ENCODE results near the gene AMZ1.

AMZ1 gene

GRCh38 chr7:2651847-2652735, 35.9 kb upstream of the AMZ1 start:
- H3K4me3 ChIP-seq (ENCODE audit: low read length) = no peak overlapping the region
- H3K36me3 ChIP-seq (ENCODE audit: control insufficient read depth, insufficient read depth, low read length) = peaks cover 31% of the 10 kb centered on the region
- no CpG with 5 or more reads among the region's 28 CpGs for whole genome bisulfite sequencing (ENCODE audit: insufficient coverage, insufficient read length)
- no peak overlapping the region for H3K27ac ChIP-seq (ENCODE audit: low read length)
- no peaks in the 10 kb centered on the region for H3K27me3 ChIP-seq (ENCODE audit: control insufficient read depth, insufficient read depth, low read length)
- H3K4me1 ChIP-seq (ENCODE audit: control insufficient read depth, insufficient read depth, low read length) = peaks cover 2% of the 10 kb centered on the region
- H3K9me3 ChIP-seq (ENCODE audit: control insufficient read depth, insufficient read depth, low read length) = no peaks in the 10 kb centered on the region
- no peak for DNase-seq (ENCODE audit: low read depth, low spot score)

GRCh38 chr7:2652736-2653060, 35.3 kb upstream of the AMZ1 start:
- no peak for DNase-seq (ENCODE audit: low read depth, low spot score)
- Histone ChIP-seq H3K4me3 (ENCODE audit: low read length) (no peak overlapping the region), H3K27ac (ENCODE audit: low read length) (no peak overlapping the region), H3K27me3 (ENCODE audit: control insufficient read depth, insufficient read depth, low read length) (no peaks in the 10 kb centered on the region), H3K4me1 (ENCODE audit: control insufficient read depth, insufficient read depth, low read length) (no peaks in the 10 kb centered on the region), H3K9me3 (ENCODE audit: control insufficient read depth, insufficient read depth, low read length) (no peaks in the 10 kb centered on the region), H3K36me3 (ENCODE audit: control insufficient read depth, insufficient read depth, low read length) (peaks cover 29% of the 10 kb centered on the region)
- no CpG with 5 or more reads among the region's 12 CpGs for WGBS (ENCODE audit: insufficient coverage, insufficient read length)

GRCh38 chr7:2654059-2654458, 33.9 kb upstream of the AMZ1 start:
- Histone ChIP-seq H3K4me1 (ENCODE audit: control insufficient read depth, insufficient read depth, low read length) (no peaks in the 10 kb centered on the region), H3K4me3 (ENCODE audit: low read length) (no peak overlapping the region), H3K27ac (ENCODE audit: low read length) (no peak overlapping the region), H3K36me3 (ENCODE audit: control insufficient read depth, insufficient read depth, low read length) (peaks cover 34% of the 10 kb centered on the region), H3K9me3 (ENCODE audit: control insufficient read depth, insufficient read depth, low read length) (no peaks in the 10 kb centered on the region), H3K27me3 (ENCODE audit: control insufficient read depth, insufficient read depth, low read length) (no peaks in the 10 kb centered on the region)
- no CpG with 5 or more reads among the region's 5 CpGs for WGBS (ENCODE audit: insufficient coverage, insufficient read length)
- DNase-seq (ENCODE audit: low read depth, low spot score) = no peak

- no CpG with 5 or more reads among the region's 29 CpGs for WGBS (ENCODE audit: insufficient coverage, insufficient read length)
- no peaks in the 10 kb centered on the region for H3K27me3 ChIP-seq (ENCODE audit: control insufficient read depth, insufficient read depth, low read length)
- no peaks in the 10 kb centered on the region for H3K9me3 ChIP-seq (ENCODE audit: control insufficient read depth, insufficient read depth, low read length)
- H3K36me3 ChIP-seq (ENCODE audit: control insufficient read depth, insufficient read depth, low read length) = peaks cover 39% of the 10 kb centered on the region
- no peaks in the 10 kb centered on the region for H3K4me1 ChIP-seq (ENCODE audit: control insufficient read depth, insufficient read depth, low read length)
- no peak overlapping the region for H3K27ac ChIP-seq (ENCODE audit: low read length)
- no peak for DNase-seq (ENCODE audit: low read depth, low spot score)
- H3K4me3 ChIP-seq (ENCODE audit: low read length) = no peak overlapping the region
Observed at GRCh38 chr7:2655870-2656614, 32.0 kb upstream of the AMZ1 start.

GRCh38 chr7:2657208-2657607, 30.8 kb upstream of the AMZ1 start:
- no peaks in the 10 kb centered on the region for H3K4me1 ChIP-seq (ENCODE audit: control insufficient read depth, insufficient read depth, low read length)
- no CpG with 5 or more reads among the region's 2 CpGs for WGBS (ENCODE audit: insufficient coverage, insufficient read length)
- H3K27ac ChIP-seq (ENCODE audit: low read length) = no peak overlapping the region
- peaks cover 38% of the 10 kb centered on the region for H3K36me3 ChIP-seq (ENCODE audit: control insufficient read depth, insufficient read depth, low read length)
- H3K9me3 ChIP-seq (ENCODE audit: control insufficient read depth, insufficient read depth, low read length) = no peaks in the 10 kb centered on the region
- H3K27me3 ChIP-seq (ENCODE audit: control insufficient read depth, insufficient read depth, low read length) = no peaks in the 10 kb centered on the region
- no peak for DNase-seq (ENCODE audit: low read depth, low spot score)
- no peak overlapping the region for H3K4me3 ChIP-seq (ENCODE audit: low read length)

GRCh38 chr7:2657920-2658671, 29.9 kb upstream of the AMZ1 start:
- DNase-seq (ENCODE audit: low read depth, low spot score) = no peak
- no peaks in the 10 kb centered on the region for H3K9me3 ChIP-seq (ENCODE audit: control insufficient read depth, insufficient read depth, low read length)
- no peak overlapping the region for H3K4me3 ChIP-seq (ENCODE audit: low read length)
- peaks cover 38% of the 10 kb centered on the region for H3K36me3 ChIP-seq (ENCODE audit: control insufficient read depth, insufficient read depth, low read length)
- no peaks in the 10 kb centered on the region for H3K27me3 ChIP-seq (ENCODE audit: control insufficient read depth, insufficient read depth, low read length)
- no peak overlapping the region for H3K27ac ChIP-seq (ENCODE audit: low read length)
- no peaks in the 10 kb centered on the region for H3K4me1 ChIP-seq (ENCODE audit: control insufficient read depth, insufficient read depth, low read length)
- no CpG with 5 or more reads among the region's 33 CpGs for WGBS (ENCODE audit: insufficient coverage, insufficient read length)

GRCh38 chr7:2658941-2659340, 29.1 kb upstream of the AMZ1 start:
- WGBS (ENCODE audit: insufficient coverage, insufficient read length) = no CpG with 5 or more reads among the region's 15 CpGs
- Histone ChIP-seq H3K9me3 (ENCODE audit: control insufficient read depth, insufficient read depth, low read length) (no peaks in the 10 kb centered on the region), H3K4me1 (ENCODE audit: control insufficient read depth, insufficient read depth, low read length) (no peaks in the 10 kb centered on the region; the same call in 1 of the 2 replicates)

GRCh38 chr7:2659556-2660358, 28.2 kb upstream of the AMZ1 start:
- Histone ChIP-seq H3K27ac (ENCODE audit: low read length) (no peak overlapping the region), H3K27me3 (ENCODE audit: control insufficient read depth, insufficient read depth, low read length) (no peaks in the 10 kb centered on the region)

More at GRCh38 chr7:2658941-2659340, 29.1 kb upstream of the AMZ1 start:
- no peak overlapping the region for H3K27ac ChIP-seq (ENCODE audit: low read length)
- no peaks in the 10 kb centered on the region for H3K27me3 ChIP-seq (ENCODE audit: control insufficient read depth, insufficient read depth, low read length)
- peaks cover 38% of the 10 kb centered on the region for H3K36me3 ChIP-seq (ENCODE audit: control insufficient read depth, insufficient read depth, low read length)
- no peak overlapping the region for H3K4me3 ChIP-seq (ENCODE audit: low read length)
- DNase-seq (ENCODE audit: low read depth, low spot score) = no peak

GRCh38 chr7:2660359-2661095, 27.5 kb upstream of the AMZ1 start:
- H3K4me3 ChIP-seq (ENCODE audit: low read length) = no peak overlapping the region
- no peak overlapping the region for H3K27ac ChIP-seq (ENCODE audit: low read length)
- DNase-seq (ENCODE audit: low read depth, low spot score) = no peak
- H3K36me3 ChIP-seq (ENCODE audit: control insufficient read depth, insufficient read depth, low read length) = peaks cover 38% of the 10 kb centered on the region
- no CpG with 5 or more reads among the region's 36 CpGs for WGBS (ENCODE audit: insufficient coverage, insufficient read length)
- no peaks in the 10 kb centered on the region for H3K27me3 ChIP-seq (ENCODE audit: control insufficient read depth, insufficient read depth, low read length)
- H3K9me3 ChIP-seq (ENCODE audit: control insufficient read depth, insufficient read depth, low read length) = no peaks in the 10 kb centered on the region
- H3K4me1 ChIP-seq (ENCODE audit: control insufficient read depth, insufficient read depth, low read length) = no peaks in the 10 kb centered on the region; the same call in 1 of the 2 replicates

More at GRCh38 chr7:2659556-2660358, 28.2 kb upstream of the AMZ1 start:
- no CpG with 5 or more reads among the region's 36 CpGs for WGBS (ENCODE audit: insufficient coverage, insufficient read length)
- Histone ChIP-seq H3K36me3 (ENCODE audit: control insufficient read depth, insufficient read depth, low read length) (peaks cover 38% of the 10 kb centered on the region), H3K4me3 (ENCODE audit: low read length) (no peak overlapping the region), H3K9me3 (ENCODE audit: control insufficient read depth, insufficient read depth, low read length) (no peaks in the 10 kb centered on the region), H3K4me1 (ENCODE audit: control insufficient read depth, insufficient read depth, low read length) (no peaks in the 10 kb centered on the region; the same call in 1 of the 2 replicates)
- no peak for DNase-seq (ENCODE audit: low read depth, low spot score)
